ENCODE data around the gene GPC6. TPM values are rescaled to one million over a fixed set of nuclear protein-coding genes. Genes with fewer than 3 reads are reported as not detected.

Gene GPC6
- total RNA-seq, 2 experiments from 2014 or later = not detected

DNA sequence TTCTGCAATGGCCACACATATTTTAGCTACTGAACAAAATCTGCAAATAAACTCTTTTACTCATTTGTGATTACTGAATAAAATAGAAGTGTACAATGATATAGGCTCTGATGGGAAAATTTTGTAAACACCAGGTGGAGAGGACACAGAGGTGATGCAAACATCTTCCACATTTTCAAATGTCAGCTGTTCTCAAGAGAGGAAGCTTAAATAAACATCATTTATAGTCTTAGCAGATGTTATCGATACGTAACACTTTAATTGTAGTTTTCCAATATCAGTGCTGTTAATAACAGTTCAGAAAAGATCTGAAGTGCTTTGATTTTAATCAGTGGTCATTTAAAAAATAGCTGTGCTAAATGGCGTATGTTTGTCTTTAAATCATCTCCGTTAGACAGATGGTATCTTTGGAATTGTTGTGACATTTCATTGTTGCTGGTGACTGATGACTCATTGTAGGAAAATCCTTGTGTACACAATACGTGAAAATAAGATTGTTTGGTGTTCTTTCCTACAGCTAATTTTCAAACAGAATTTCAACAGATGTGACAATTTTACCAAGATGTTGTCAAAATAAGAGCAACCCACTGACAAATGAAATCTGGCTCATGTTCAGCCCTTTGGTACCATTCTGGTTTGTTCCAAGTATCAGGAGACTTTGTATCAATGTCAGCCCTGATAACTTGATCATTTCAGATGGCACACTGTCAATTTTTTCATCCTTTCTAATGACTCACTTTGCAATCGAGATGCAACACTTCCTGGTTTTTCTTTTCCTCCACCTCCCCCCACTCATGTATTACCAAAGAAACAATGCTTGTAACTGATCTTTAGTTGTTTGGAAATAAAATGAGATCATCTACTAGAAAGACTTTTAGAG lies 736.9 kb downstream of the GPC6 start:
- BruUV-seq (replicated peaks) = no TSS peak
- H3K36me3 ChIP-seq (ENCODE audit: insufficient read depth, low read length) = no peaks in the 10 kb centered on the region
- H3K4me2 ChIP-seq (ENCODE audit: low read length) = no peak overlapping the region
- H3K79me2 ChIP-seq (ENCODE audit: insufficient read depth, low read depth, low read length) = no peaks in the 10 kb centered on the region
- POLR2A ChIA-PET = interaction anchor here (1.1 kb wide), 1 partner anchor 8 kb away, joined by 3 read pairs; no protein-coding TSS in a partner anchor
- intact Hi-C loops (cut with micrococcal nuclease; ENCODE audit: unreplicated experiment) = no loop called here
- no peaks in the 10 kb centered on the region for H4K20me1 ChIP-seq (ENCODE audit: insufficient read depth, low read length)
- H3K9me2 ChIP-seq (ENCODE audit: insufficient read depth, low read length) = no peaks in the 10 kb centered on the region
- no peak for DNase-seq (ENCODE audit: low spot score)
- CTCF ChIA-PET (ENCODE audit: unreplicated experiment) = no interaction called here
- H3K27ac ChIP-seq (ENCODE audit: low read depth, low read length, poor library complexity, severe bottlenecking) = no peak overlapping the region
- no peaks in the 10 kb centered on the region for H3K4me1 ChIP-seq (ENCODE audit: insufficient read depth, low read length, poor library complexity, severe bottlenecking)
- no peaks in the 10 kb centered on the region for H3K9me3 ChIP-seq (ENCODE audit: low read length)
- no peak overlapping the region for H3K4me3 ChIP-seq (ENCODE audit: low read depth, low read length, poor library complexity, severe bottlenecking)
- TF ChIP-seq, protein P1, sequence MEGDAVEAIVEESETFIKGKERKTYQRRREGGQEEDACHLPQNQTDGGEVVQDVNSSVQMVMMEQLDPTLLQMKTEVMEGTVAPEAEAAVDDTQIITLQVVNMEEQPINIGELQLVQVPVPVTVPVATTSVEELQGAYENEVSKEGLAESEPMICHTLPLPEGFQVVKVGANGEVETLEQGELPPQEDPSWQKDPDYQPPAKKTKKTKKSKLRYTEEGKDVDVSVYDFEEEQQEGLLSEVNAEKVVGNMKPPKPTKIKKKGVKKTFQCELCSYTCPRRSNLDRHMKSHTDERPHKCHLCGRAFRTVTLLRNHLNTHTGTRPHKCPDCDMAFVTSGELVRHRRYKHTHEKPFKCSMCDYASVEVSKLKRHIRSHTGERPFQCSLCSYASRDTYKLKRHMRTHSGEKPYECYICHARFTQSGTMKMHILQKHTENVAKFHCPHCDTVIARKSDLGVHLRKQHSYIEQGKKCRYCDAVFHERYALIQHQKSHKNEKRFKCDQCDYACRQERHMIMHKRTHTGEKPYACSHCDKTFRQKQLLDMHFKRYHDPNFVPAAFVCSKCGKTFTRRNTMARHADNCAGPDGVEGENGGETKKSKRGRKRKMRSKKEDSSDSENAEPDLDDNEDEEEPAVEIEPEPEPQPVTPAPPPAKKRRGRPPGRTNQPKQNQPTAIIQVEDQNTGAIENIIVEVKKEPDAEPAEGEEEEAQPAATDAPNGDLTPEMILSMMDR (conservative IDR thresholded peaks at IDR 0.05; ENCODE audit: low read length) = no peak
- no peak for TF ChIP-seq EZH2phosphoT487 (IDR thresholded peaks at IDR 0.05; ENCODE audit: borderline replicate concordance, low read depth, low read length)
- no peak overlapping the region for H2AFZ ChIP-seq (ENCODE audit: low read length)

DNA sequence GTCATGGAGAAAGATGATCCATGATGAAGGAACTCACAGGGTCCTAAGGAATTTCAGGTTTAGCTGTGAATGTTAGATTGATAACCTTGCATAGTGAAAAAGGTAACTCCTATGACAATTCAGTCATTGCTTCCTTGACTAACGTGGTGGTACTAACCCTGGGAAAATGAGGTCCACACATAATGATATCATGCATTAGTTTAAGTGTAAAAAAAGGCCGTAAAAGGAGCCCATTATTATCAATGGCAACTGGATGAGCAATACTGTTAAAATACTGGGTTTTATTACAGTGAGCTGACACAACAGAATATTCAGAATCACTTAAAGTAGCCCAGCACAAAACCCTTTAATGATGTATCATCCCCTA lies 737.5 kb downstream of the GPC6 start:
- no peaks in the 10 kb centered on the region for H4K20me1 ChIP-seq (ENCODE audit: insufficient read depth, low read length)
- H3K4me1 ChIP-seq (ENCODE audit: insufficient read depth, low read length, poor library complexity, severe bottlenecking) = no peaks in the 10 kb centered on the region
- ChIA-PET CTCF (ENCODE audit: unreplicated experiment) (no interaction called here), POLR2A (interaction anchor here (0.6 kb wide), 1 partner anchor 95 kb away, joined by 3 read pairs; no protein-coding TSS in a partner anchor)
- TF ChIP-seq EZH2phosphoT487 (IDR thresholded peaks at IDR 0.05; ENCODE audit: borderline replicate concordance, low read depth, low read length) = no peak
- TF ChIP-seq, protein P1 (conservative IDR thresholded peaks at IDR 0.05; ENCODE audit: low read length) = no peak
- no TSS peak for BruUV-seq (replicated peaks)
- no peaks in the 10 kb centered on the region for H3K79me2 ChIP-seq (ENCODE audit: insufficient read depth, low read depth, low read length)
- intact Hi-C loops (cut with micrococcal nuclease; ENCODE audit: unreplicated experiment) = no loop called here
- H3K4me2 ChIP-seq (ENCODE audit: low read length) = no peak overlapping the region
- H3K27ac ChIP-seq (ENCODE audit: low read depth, low read length, poor library complexity, severe bottlenecking) = no peak overlapping the region
- no peak overlapping the region for H2AFZ ChIP-seq (ENCODE audit: low read length)
- H3K9me2 ChIP-seq (ENCODE audit: insufficient read depth, low read length) = no peaks in the 10 kb centered on the region
- DNase-seq (ENCODE audit: low spot score) = no peak
- H3K36me3 ChIP-seq (ENCODE audit: insufficient read depth, low read length) = no peaks in the 10 kb centered on the region
- H3K9me3 ChIP-seq (ENCODE audit: low read length) = no peaks in the 10 kb centered on the region
- no peak overlapping the region for H3K4me3 ChIP-seq (ENCODE audit: low read depth, low read length, poor library complexity, severe bottlenecking)

DNA sequence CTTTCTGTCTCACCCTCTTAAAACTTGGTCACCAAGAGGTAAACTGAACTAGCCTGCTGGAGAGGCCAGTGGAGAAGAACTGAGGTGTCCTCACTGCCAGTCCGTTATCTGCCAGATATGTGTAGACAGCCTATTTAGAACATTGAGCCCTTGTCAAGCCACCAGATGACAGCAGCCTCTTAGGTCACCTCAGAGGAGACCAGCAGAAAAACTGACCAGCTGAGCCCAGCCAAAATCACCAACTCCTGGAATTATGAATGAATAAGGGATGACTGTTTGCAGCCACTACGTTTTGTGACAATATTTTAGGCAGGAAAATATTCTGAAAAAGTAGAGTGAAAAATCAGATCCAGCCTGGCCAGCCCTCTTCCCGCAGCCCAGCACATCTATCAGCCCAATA lies 739.0 kb downstream of the GPC6 start:
- CTCF ChIA-PET (ENCODE audit: unreplicated experiment) = no interaction called here
- Histone ChIP-seq H2AFZ (ENCODE audit: low read length) (no peak overlapping the region), H3K79me2 (ENCODE audit: insufficient read depth, low read depth, low read length) (no peaks in the 10 kb centered on the region), H3K4me2 (ENCODE audit: low read length) (no peak overlapping the region), H3K36me3 (ENCODE audit: insufficient read depth, low read length) (no peaks in the 10 kb centered on the region), H3K4me3 (ENCODE audit: low read depth, low read length, poor library complexity, severe bottlenecking) (no peak overlapping the region), H3K4me1 (ENCODE audit: insufficient read depth, low read length, poor library complexity, severe bottlenecking) (no peaks in the 10 kb centered on the region), H3K27ac (ENCODE audit: low read depth, low read length, poor library complexity, severe bottlenecking) (no peak overlapping the region), H4K20me1 (ENCODE audit: insufficient read depth, low read length) (no peaks in the 10 kb centered on the region), H3K9me2 (ENCODE audit: insufficient read depth, low read length) (no peaks in the 10 kb centered on the region), H3K9me3 (ENCODE audit: low read length) (no peaks in the 10 kb centered on the region)
- intact Hi-C loops (cut with micrococcal nuclease; ENCODE audit: unreplicated experiment) = no loop called here
- TF ChIP-seq EZH2phosphoT487 (IDR thresholded peaks at IDR 0.05; ENCODE audit: borderline replicate concordance, low read depth, low read length) = no peak
- TF ChIP-seq, protein P1 (conservative IDR thresholded peaks at IDR 0.05; ENCODE audit: low read length) = no peak
- POLR2A ChIA-PET = no interaction called here
- BruUV-seq (replicated peaks) = no TSS peak
- DNase-seq (ENCODE audit: low spot score) = no peak

Data from OCI-LY7 (cell line).